ENCODE results near the gene LRRC52.

LRRC52 gene

GRCh38 chr1:165520646-165521045 lies 23.2 kb upstream of the LRRC52 start:
- Mint-ChIP-seq H3K9me3 (peaks cover 41% of the 10 kb centered on the region), H3K36me3 (ENCODE audit: low read depth) (peaks cover 5% of the 10 kb centered on the region), H3K27me3 (ENCODE audit: low read depth, poor library complexity) (peaks cover 7% of the 10 kb centered on the region), H3K4me3 (no peak overlapping the region), H3K27ac (no peak overlapping the region), H3K4me1 (no peaks in the 10 kb centered on the region)
- TF ChIP-seq, protein P1, sequence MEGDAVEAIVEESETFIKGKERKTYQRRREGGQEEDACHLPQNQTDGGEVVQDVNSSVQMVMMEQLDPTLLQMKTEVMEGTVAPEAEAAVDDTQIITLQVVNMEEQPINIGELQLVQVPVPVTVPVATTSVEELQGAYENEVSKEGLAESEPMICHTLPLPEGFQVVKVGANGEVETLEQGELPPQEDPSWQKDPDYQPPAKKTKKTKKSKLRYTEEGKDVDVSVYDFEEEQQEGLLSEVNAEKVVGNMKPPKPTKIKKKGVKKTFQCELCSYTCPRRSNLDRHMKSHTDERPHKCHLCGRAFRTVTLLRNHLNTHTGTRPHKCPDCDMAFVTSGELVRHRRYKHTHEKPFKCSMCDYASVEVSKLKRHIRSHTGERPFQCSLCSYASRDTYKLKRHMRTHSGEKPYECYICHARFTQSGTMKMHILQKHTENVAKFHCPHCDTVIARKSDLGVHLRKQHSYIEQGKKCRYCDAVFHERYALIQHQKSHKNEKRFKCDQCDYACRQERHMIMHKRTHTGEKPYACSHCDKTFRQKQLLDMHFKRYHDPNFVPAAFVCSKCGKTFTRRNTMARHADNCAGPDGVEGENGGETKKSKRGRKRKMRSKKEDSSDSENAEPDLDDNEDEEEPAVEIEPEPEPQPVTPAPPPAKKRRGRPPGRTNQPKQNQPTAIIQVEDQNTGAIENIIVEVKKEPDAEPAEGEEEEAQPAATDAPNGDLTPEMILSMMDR (IDR thresholded peaks at IDR 0.05): no peak
- DNase-seq: no peak

DNA sequence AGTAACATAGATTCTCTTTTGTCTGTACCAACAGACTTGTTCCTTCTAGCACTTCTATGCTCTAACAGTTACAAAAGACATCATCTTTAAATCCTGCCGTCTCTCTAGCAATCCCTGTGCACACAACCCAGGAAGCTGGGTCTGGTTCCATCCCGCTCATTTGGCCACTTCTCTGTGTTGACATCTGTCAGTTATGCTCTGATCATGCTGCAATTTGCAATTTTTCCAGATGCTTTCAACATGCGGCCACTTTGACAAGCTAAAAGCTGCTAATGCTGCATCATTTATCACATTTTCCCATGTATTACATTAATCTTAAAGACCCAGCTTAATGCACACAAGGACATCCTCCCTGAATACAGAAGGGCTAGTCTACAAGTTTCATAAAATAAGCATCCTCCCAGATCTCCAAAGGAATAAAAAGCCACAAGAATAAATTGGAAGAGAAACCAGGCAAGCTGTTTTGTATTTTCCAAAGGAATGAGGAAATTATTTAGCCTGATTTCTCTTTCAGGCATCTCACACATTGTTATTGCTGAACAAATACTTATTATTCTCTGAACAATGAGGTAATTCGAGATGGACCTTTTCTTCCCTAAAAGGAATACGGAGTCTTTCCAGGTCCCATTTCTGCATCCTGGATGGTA lies 19.0 kb upstream of the LRRC52 start:
- TF ChIP-seq, protein P1 (IDR thresholded peaks at IDR 0.05): no peak
- H3K27ac Mint-ChIP-seq: no peak overlapping the region
- H3K4me3 Mint-ChIP-seq: no peak overlapping the region
- DNase-seq: no peak
- peaks cover 25% of the 10 kb centered on the region for H3K9me3 Mint-ChIP-seq
- peaks cover 5% of the 10 kb centered on the region for H3K36me3 Mint-ChIP-seq (ENCODE audit: low read depth)
- H3K27me3 Mint-ChIP-seq (ENCODE audit: low read depth, poor library complexity): peaks cover 10% of the 10 kb centered on the region
- H3K4me1 Mint-ChIP-seq: peaks cover 13% of the 10 kb centered on the region

- peaks cover 13% of the 10 kb centered on the region for H3K27me3 Mint-ChIP-seq (ENCODE audit: low read depth, poor library complexity)
- no peak overlapping the region for H3K27ac Mint-ChIP-seq
- no peak for DNase-seq
- H3K9me3 Mint-ChIP-seq: peaks cover 17% of the 10 kb centered on the region
- TF ChIP-seq, protein P1 (IDR thresholded peaks at IDR 0.05): no peak
- H3K4me1 Mint-ChIP-seq: peaks cover 15% of the 10 kb centered on the region
- peaks cover 5% of the 10 kb centered on the region for H3K36me3 Mint-ChIP-seq (ENCODE audit: low read depth)
- H3K4me3 Mint-ChIP-seq: no peak overlapping the region
Observed at GRCh38 chr1:165525708-165526107, 18.1 kb upstream of the LRRC52 start.

- Mint-ChIP-seq H3K36me3 (ENCODE audit: low read depth) (no peaks in the 10 kb centered on the region), H3K27ac (no peak overlapping the region), H3K27me3 (ENCODE audit: low read depth, poor library complexity) (peaks cover 14% of the 10 kb centered on the region), H3K9me3 (peaks cover under 1% of the 10 kb centered on the region), H3K4me1 (peaks cover 20% of the 10 kb centered on the region), H3K4me3 (no peak overlapping the region)
- TF ChIP-seq, protein P1 (IDR thresholded peaks at IDR 0.05): no peak
- DNase-seq: no peak
Observed at GRCh38 chr1:165527251-165528007, 16.4 kb upstream of the LRRC52 start.

- H3K4me1 Mint-ChIP-seq: peaks cover 22% of the 10 kb centered on the region
- TF ChIP-seq, protein P1 (IDR thresholded peaks at IDR 0.05): no peak
- no peaks in the 10 kb centered on the region for H3K36me3 Mint-ChIP-seq (ENCODE audit: low read depth)
- no peak overlapping the region for H3K27ac Mint-ChIP-seq
- no peak for DNase-seq
- no peak overlapping the region for H3K4me3 Mint-ChIP-seq
- H3K27me3 Mint-ChIP-seq (ENCODE audit: low read depth, poor library complexity): peaks cover 8% of the 10 kb centered on the region
- no peaks in the 10 kb centered on the region for H3K9me3 Mint-ChIP-seq
Observed at GRCh38 chr1:165531021-165531420, 12.8 kb upstream of the LRRC52 start.

Measured in nephron progenitor cell (in vitro differentiated cells).